PC-3 (cell line): ENCODE results near the gene L3MBTL2. TPM values are rescaled to one million over a fixed set of nuclear protein-coding genes. Genes with fewer than 3 reads are reported as not detected.

Experiments used
- ATAC-seq: fragments of 200-7000 bp; cut with Tn5 transposase; 2 replicates; pipeline ENCODE4 v1.9.1; 2020; ENCODE audit warnings: mild to moderate bottlenecking, moderate library complexity
- BruUV-seq: library from RNA; stranded (reverse); fragments of 400-500 nt; replicated peaks from 2 replicates; lab custom pipeline; 2021; lab: Mats Ljungman, UMichigan
- CTCF ChIA-PET: fragments of 300-600 bp; sonication (Branson Sonifier 250); formaldehyde crosslinking; loops from one replicate; lab custom pipeline; 2022; ENCODE audit warnings: antibody characterized with exemption; lab: Charles Lee
- POLR2A ChIA-PET: fragments of 300-600 bp; sonication (Branson Sonifier 250); formaldehyde crosslinking; loops from one replicate; lab custom pipeline; 2022; ENCODE audit warnings: antibody characterized with exemption; ENCODE audit not compliant: unreplicated experiment; lab: Charles Lee
- DNase-seq: peaks from one replicate; pipeline ENCODE4 v3.0.0-alpha.2; 2015
- H2AFZ ChIP-seq: fragments of 300-600 bp; sonication (generic); 2 replicates; pipeline ENCODE4 v1.6.0; 2016; ENCODE audit warnings: antibody characterized with exemption, low read length
- H3F3A ChIP-seq: fragments of 300-600 bp; sonication (generic); one replicate; pipeline ENCODE4 v1.6.0; 2017; ENCODE audit warnings: antibody characterized with exemption, low read length, control low read depth, mild to moderate bottlenecking; ENCODE audit not compliant: unreplicated experiment
- H3K27ac ChIP-seq: fragments of 300-600 bp; sonication (generic); 2 replicates; pipeline ENCODE4 v1.5.1; 2016; ENCODE audit warnings: mild to moderate bottlenecking, low read length
- H3K27me3 ChIP-seq: fragments of 300-600 bp; sonication (generic); 2 replicates; pipeline ENCODE4 v1.6.1; 2016; ENCODE audit warnings: low read length, mixed read lengths
- H3K36me3 ChIP-seq: fragments of 300-600 bp; sonication (generic); 2 replicates; pipeline ENCODE4 v1.6.1; 2016; ENCODE audit warnings: low read depth, mixed run types, low read length, mixed read lengths
- H3K4me1 ChIP-seq: fragments of 300-600 bp; sonication (generic); 2 replicates; pipeline ENCODE4 v1.5.1; 2016; ENCODE audit warnings: low read length; ENCODE audit not compliant: insufficient read depth
- H3K4me2 ChIP-seq: fragments of 300-600 bp; sonication (generic); 2 replicates; pipeline ENCODE4 v1.6.0; 2016; ENCODE audit warnings: low read length
- H3K4me3 ChIP-seq: fragments of 300-600 bp; sonication (generic); 2 replicates; pipeline ENCODE4 v1.5.1; 2016; ENCODE audit warnings: mild to moderate bottlenecking, low read length, mixed read lengths
- H3K79me2 ChIP-seq: fragments of 300-600 bp; sonication (generic); 2 replicates; pipeline ENCODE4 v1.6.1; 2017; ENCODE audit warnings: low read length, mixed read lengths
- H3K9ac ChIP-seq: fragments of 300-600 bp; sonication (generic); 2 replicates; pipeline ENCODE4 v1.6.0; 2016; ENCODE audit warnings: mild to moderate bottlenecking, low read length
- H3K9me2 ChIP-seq: fragments of 300-600 bp; sonication (generic); replicated peaks from 2 replicates; pipeline ENCODE4 v1.6.1; 2016; ENCODE audit warnings: mixed run types, low read length, mixed read lengths
- H3K9me3 ChIP-seq: fragments of 300-600 bp; sonication (generic); 2 replicates; pipeline ENCODE4 v1.6.1; 2016; ENCODE audit warnings: low read length, mixed read lengths
- H4K20me1 ChIP-seq: fragments of 300-600 bp; sonication (generic); 2 replicates; pipeline ENCODE4 v1.6.1; 2016; ENCODE audit warnings: low read length, mixed read lengths
- EZH2 ChIP-seq: fragments of 300-600 bp; sonication (generic); IDR thresholded peaks from one replicate; pipeline ENCODE4 v1.6.1; 2017; ENCODE audit warnings: antibody characterized with exemption, mild to moderate bottlenecking, low read length; ENCODE audit not compliant: unreplicated experiment
- EZH2phosphoT487 ChIP-seq: fragments of 300-600 bp; sonication (generic); IDR thresholded peaks from 2 replicates; pipeline ENCODE4 v1.6.1; 2018; ENCODE audit warnings: mild to moderate bottlenecking, antibody characterized with exemption, low read length, borderline replicate concordance
- intact Hi-C: fragments of 100-400 bp; cut with micrococcal nuclease; formaldehyde crosslinking; loops from 2 replicates; pipeline ENCODE4 v1.9.0; 2023
- total RNA-seq: library from RNA; depleted of rRNA; stranded (reverse); fragments of >200 nt; gene quantifications from 2 replicates; pipeline ENCODE4 v1.2.3, GENCODE V29; 2014
- TF ChIP-seq, protein P1 (sequence below): fragments of 300-600 bp; sonication (generic); conservative IDR thresholded peaks from 2 replicates; pipeline ENCODE4 v1.5.1; 2017; ENCODE audit warnings: antibody characterized with exemption, low read depth, mild to moderate bottlenecking, low read length

L3MBTL2 gene
- total RNA-seq, 1 experiment from 2014 or later = 22.7 TPM

DNA sequence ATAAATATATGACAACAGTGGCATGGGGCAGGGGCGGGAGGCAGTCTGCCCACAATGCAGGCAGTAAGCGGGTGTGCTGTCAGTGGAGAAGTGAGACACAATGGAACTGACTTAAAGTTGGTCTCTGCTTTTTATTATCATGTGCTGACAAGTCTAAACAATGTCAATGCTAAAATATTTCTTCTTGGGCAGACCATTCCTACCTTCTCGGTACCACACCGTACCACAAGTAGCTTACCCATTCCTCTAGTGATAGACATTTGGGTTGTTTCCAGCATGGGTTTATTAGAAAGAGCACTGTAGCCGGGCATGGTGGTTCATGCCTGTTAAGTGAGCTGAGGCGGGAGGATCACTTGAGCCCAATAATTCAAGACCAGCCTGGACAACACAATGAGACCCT, 38.2 kb downstream of the L3MBTL2 start:
- ATAC-seq = no peak

DNA sequence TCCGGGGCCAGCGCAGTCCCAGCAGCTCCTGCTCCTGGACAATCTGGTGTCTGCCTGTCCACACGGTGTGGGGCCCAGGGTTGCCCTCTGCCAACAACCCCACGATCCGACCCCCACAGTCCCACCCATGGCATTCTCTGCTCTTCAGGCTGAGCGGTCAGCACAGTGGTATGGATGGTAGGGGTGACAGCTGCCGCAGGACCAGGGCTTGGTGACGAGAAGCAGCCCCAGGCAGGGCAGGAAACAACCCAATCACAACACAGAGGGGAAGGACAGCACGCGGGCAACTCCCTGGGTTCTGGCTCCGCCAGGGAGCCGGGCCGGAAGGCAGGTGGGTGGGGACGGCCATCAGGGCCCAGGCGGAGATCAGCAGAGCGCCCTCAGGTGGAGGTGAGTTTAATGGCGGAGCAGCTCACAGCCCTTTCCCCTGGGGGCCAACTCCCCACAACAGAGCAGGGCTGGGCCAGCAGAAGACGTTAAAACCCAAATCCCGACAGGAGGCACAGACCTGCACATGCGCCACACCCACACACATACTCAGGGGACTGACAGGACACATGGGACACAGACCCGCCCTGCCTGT, 40.9 kb downstream of the L3MBTL2 start:
- H4K20me1 ChIP-seq = no peaks in the 10 kb centered on the region
- no peaks in the 10 kb centered on the region for H3F3A ChIP-seq
- no peaks in the 10 kb centered on the region for H3K9me2 ChIP-seq
- H3K4me1 ChIP-seq = no peaks in the 10 kb centered on the region
- H3K9me3 ChIP-seq = no peaks in the 10 kb centered on the region
- no peak overlapping the region for H3K27ac ChIP-seq
- no peaks in the 10 kb centered on the region for H3K79me2 ChIP-seq
- H3K27me3 ChIP-seq = no peaks in the 10 kb centered on the region
- H2AFZ ChIP-seq = no peak overlapping the region
- CTCF ChIA-PET = no interaction called here
- no peak for TF ChIP-seq EZH2phosphoT487
- TF ChIP-seq, protein P1, sequence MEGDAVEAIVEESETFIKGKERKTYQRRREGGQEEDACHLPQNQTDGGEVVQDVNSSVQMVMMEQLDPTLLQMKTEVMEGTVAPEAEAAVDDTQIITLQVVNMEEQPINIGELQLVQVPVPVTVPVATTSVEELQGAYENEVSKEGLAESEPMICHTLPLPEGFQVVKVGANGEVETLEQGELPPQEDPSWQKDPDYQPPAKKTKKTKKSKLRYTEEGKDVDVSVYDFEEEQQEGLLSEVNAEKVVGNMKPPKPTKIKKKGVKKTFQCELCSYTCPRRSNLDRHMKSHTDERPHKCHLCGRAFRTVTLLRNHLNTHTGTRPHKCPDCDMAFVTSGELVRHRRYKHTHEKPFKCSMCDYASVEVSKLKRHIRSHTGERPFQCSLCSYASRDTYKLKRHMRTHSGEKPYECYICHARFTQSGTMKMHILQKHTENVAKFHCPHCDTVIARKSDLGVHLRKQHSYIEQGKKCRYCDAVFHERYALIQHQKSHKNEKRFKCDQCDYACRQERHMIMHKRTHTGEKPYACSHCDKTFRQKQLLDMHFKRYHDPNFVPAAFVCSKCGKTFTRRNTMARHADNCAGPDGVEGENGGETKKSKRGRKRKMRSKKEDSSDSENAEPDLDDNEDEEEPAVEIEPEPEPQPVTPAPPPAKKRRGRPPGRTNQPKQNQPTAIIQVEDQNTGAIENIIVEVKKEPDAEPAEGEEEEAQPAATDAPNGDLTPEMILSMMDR = 0 out of 2 replicates have a peak, but pooled peaks have one; percentile 25
- H3K4me2 ChIP-seq = no peak overlapping the region
- ATAC-seq (no peak), DNase-seq (no peak)
- H3K9ac ChIP-seq = no peak overlapping the region
- intact Hi-C loops = no loop called here
- no peak overlapping the region for H3K4me3 ChIP-seq
- H3K36me3 ChIP-seq = peaks cover 9% of the 10 kb centered on the region; the same call in 1 of the 2 replicates
- POLR2A ChIA-PET = no interaction called here
- BruUV-seq = TSS peak; percentile 20

More for the DNA sequence above, 38.2 kb downstream of the L3MBTL2 start:
- Histone ChIP-seq H3K9me3 (no peaks in the 10 kb centered on the region), H3K36me3 (no peaks in the 10 kb centered on the region; the same call in 1 of the 2 replicates), H3K9ac (no peak overlapping the region), H3K27ac (no peak overlapping the region), H3K4me2 (no peak overlapping the region), H3K27me3 (no peaks in the 10 kb centered on the region), H3K4me3 (no peak overlapping the region), H3F3A (no peaks in the 10 kb centered on the region), H4K20me1 (no peaks in the 10 kb centered on the region), H3K4me1 (no peaks in the 10 kb centered on the region), H2AFZ (no peak overlapping the region), H3K9me2 (no peaks in the 10 kb centered on the region), H3K79me2 (no peaks in the 10 kb centered on the region)
- CTCF ChIA-PET = no interaction called here
- TF ChIP-seq EZH2phosphoT487 = no peak
- TF ChIP-seq, protein P1 = no peak
- no peak for TF ChIP-seq EZH2
- intact Hi-C loops = no loop called here
- POLR2A ChIA-PET = no interaction called here
- no TSS peak for BruUV-seq
- DNase-seq = no peak

DNA sequence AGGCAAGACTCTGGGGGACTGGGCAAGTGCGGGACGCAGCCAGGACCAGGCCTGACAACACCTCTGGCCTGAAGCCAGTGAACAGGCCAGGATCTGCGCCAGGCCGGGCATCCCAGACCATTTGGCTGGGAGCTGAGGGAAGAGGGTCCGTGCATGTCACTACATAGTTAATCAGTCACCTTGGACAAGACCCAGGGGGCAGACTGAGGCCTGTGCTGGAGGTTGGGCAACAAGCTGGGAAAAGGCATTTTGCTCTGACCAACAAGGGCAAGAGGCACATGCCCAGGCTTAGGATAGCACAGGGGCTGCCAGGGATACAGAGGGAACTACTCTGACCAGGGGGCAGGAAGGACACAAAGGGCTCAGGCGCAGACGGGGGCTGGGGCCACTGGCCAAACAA, 42.6 kb downstream of the L3MBTL2 start:
- Histone ChIP-seq H3K9me2 (no peaks in the 10 kb centered on the region), H3F3A (no peaks in the 10 kb centered on the region), H3K4me1 (no peaks in the 10 kb centered on the region), H3K4me2 (no peak overlapping the region), H3K27me3 (no peaks in the 10 kb centered on the region), H3K4me3 (no peak overlapping the region), H2AFZ (no peak overlapping the region), H4K20me1 (no peaks in the 10 kb centered on the region), H3K36me3 (peaks cover 16% of the 10 kb centered on the region; the same call in 1 of the 2 replicates), H3K79me2 (no peaks in the 10 kb centered on the region), H3K9me3 (no peaks in the 10 kb centered on the region), H3K9ac (no peak overlapping the region), H3K27ac (no peak overlapping the region)
- no peak for DNase-seq
- no peak for TF ChIP-seq EZH2phosphoT487
- TF ChIP-seq, protein P1 = no peak
- TF ChIP-seq EZH2 = no peak
- POLR2A ChIA-PET = interaction anchor here (0.6 kb wide), 1 partner anchor 838 kb away, joined by 6 read pairs; no protein-coding TSS in a partner anchor
- intact Hi-C loops = no loop called here
- no peak for ATAC-seq
- no TSS peak for BruUV-seq
- CTCF ChIA-PET = no interaction called here
